ENCODE data around the gene HUWE1.

HUWE1 gene

DNA sequence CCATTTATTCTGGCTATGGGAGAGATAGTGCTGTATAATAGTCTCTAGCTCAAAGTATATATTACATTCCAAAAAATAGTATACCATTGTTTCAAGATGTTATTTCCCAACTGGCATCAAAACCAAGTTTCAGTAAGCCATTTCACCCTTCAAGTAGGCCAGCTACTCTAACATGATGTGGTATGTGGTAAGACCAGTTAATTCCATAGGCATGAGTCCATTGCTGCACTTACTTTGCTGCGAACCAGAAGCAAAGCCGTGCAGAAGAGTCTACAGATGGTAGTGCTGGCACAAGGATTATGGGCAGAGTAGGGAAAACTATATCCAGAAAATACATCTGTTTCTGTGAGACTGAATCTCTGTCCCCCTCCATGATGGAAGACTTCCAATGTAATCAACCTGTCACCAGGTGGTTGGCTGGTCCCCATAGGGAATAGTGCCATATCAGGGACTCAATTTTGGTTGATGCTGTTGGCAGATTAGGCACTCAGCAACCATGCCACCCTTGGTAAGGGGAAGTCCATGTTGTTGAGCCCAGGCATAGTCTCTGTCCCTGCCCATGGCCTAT lies 202.6 kb downstream of the HUWE1 start:
- H3K36me3 Mint-ChIP-seq: no peaks in the 10 kb centered on the region
- H3K4me3 Mint-ChIP-seq: no peak overlapping the region
- no peaks in the 10 kb centered on the region for H3K9me3 Mint-ChIP-seq
- no peaks in the 10 kb centered on the region for H3K4me1 Mint-ChIP-seq
- peaks cover 2% of the 10 kb centered on the region for H3K27me3 Mint-ChIP-seq
- no peak overlapping the region for H3K27ac Mint-ChIP-seq
- DNase-seq (ENCODE audit: low spot score in 2 of 2) (no peak), ATAC-seq (ENCODE audit: low read depth) (no peak)

DNA sequence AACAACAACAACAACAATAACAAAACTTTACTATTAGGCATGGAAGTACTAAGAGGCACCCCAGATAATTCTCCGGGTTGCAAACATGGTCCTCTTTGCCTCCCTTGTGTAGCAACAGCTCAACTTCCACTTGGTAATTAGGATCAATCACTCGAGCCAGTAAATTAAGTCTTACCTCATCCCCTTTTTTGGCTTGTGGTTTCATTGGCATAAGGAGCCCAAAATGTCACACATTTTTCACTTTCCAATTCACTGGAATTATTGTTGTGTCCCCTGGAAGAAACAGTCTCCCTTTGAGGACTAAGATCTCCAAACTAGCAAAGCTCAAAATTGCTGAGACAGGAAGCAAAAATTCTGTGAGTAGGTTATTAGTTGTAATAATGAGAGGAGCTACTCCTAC lies 203.1 kb downstream of the HUWE1 start:
- Mint-ChIP-seq H3K4me1 (no peaks in the 10 kb centered on the region), H3K27me3 (peaks cover 2% of the 10 kb centered on the region), H3K27ac (no peak overlapping the region), H3K9me3 (no peaks in the 10 kb centered on the region), H3K4me3 (no peak overlapping the region), H3K36me3 (no peaks in the 10 kb centered on the region)
- DNase-seq (ENCODE audit: low spot score in 2 of 2) (no peak), ATAC-seq (ENCODE audit: low read depth) (no peak)
